ENCODE results near the gene PXDN. TPM values are rescaled to one million over a fixed set of nuclear protein-coding genes. Genes with fewer than 3 reads are reported as not detected.

PXDN gene
- total RNA-seq, 4 donors from 2014 or later: 101 to 169 (median 134) TPM

DNA sequence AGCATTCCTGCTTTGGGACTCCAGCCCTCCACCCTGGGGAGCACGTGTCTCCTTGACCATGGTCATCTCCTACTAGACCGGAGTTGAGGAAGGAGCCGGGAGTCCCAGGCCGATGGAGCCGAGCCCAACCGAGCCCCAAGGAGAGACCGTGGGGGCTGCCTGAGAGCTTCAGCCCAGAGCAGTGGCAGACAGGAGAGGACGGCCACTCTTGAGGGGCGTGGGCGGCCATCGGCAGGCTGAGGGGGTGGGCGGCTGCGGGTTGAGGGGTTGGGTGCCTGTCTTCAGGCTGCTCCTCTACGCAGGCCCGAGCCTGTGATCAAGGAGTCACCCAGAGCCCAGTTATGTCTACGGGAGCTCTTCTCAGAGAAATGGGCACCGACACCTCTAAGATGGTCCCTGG lies 158.7 kb downstream of the PXDN start:
- TF ChIP-seq, protein P1, sequence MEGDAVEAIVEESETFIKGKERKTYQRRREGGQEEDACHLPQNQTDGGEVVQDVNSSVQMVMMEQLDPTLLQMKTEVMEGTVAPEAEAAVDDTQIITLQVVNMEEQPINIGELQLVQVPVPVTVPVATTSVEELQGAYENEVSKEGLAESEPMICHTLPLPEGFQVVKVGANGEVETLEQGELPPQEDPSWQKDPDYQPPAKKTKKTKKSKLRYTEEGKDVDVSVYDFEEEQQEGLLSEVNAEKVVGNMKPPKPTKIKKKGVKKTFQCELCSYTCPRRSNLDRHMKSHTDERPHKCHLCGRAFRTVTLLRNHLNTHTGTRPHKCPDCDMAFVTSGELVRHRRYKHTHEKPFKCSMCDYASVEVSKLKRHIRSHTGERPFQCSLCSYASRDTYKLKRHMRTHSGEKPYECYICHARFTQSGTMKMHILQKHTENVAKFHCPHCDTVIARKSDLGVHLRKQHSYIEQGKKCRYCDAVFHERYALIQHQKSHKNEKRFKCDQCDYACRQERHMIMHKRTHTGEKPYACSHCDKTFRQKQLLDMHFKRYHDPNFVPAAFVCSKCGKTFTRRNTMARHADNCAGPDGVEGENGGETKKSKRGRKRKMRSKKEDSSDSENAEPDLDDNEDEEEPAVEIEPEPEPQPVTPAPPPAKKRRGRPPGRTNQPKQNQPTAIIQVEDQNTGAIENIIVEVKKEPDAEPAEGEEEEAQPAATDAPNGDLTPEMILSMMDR (IDR thresholded peaks at IDR 0.05; ENCODE audit: low read depth): no peak

DNA sequence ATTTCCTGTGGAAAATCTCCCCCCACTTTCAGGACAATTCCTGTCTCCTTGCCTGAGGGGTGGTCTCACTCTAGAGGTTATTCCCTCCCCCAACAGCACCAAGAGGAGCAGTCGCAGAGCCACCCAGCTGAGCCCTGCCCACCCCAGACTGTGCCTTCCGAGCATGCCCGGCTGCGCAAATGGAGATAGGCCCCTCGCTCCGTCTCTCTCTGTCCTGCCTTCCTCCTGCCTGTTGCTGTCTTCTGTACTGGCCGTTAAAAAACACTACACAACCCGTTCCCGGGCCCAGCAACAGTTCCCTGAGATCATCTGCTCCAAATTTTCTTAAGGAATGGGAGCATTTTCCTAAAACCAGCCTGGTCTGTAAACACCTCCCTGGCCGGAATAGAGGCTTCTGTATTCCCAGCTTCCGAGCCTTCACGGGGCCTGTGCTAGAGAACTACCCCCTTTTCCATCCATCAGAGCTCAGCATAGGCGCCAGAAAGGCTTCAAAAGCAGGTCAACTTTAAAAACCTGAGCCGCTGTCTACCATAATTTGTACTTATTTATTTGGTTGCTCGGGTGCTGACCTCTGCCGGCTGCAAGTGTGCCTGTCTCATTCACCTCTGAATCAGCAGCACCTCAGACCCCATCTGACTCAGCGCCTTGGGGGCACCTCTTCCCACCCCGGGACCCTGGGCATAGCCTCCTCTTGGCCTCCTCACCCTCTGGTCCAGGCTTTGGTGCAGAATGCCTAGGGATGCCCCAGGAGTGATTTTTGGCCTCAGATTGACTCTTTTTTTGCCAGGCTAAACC lies 159.4 kb downstream of the PXDN start:
- TF ChIP-seq, protein P1 (IDR thresholded peaks at IDR 0.05; ENCODE audit: low read depth): no peak

- TF ChIP-seq, protein P1 (IDR thresholded peaks at IDR 0.05; ENCODE audit: low read depth): no peak
These were observed 160.2 kb downstream of the PXDN start for GRCh38 chr2:1584051-1584531.

DNA sequence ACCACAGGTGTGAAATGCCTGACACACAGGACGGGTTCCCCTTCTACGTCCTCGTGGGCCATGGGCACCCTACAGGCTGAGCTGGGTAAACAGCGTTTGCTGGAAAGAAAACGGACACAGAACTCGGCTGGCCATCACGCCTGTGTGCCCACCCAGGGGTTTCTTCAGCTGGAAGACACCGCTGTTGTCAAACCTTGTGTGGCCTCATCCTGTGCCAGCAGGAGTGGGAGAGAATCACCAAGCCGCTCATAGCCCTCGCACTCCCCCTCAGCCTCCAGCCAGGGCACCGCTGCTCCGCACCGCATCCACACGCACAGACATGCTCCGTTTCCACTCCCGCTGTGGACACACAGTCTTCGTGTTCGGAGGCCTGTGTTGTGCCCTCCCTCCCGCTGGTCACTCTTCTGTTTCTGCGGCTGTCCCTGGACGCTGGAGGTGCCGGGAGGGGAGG lies 161.4 kb downstream of the PXDN start:
- TF ChIP-seq, protein P1 (IDR thresholded peaks at IDR 0.05; ENCODE audit: low read depth): no peak

DNA sequence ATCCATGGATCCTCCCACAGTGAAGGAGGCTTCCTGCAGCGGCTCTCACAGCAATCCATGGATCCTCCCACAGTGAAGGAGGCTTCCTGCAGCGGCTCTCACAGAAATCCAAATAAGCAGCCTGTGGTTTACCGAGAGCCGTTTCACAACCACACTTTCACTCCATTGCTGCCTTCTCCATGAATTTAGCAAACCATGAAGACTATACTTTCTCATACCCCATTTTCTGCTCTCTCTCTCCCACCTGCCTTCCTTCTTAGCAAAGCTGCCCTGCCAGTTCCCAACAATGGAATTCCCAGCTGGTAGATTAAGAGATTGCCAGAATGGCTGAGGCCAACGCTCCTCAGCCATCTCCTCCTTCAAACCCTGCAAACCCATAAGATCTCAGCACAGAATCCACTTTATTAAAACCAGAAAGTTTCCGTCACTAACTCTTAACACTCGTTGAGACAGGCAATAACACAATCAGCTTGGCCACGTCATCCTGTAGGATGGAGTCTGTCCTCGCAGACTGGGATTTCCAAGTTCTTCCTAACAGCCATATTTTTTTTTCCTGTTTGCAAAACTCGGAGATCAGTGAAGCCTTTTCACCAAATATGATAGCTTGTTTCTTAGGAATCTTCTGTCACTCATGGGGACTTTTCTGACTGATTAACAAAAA lies 162.2 kb downstream of the PXDN start:
- TF ChIP-seq, protein P1 (IDR thresholded peaks at IDR 0.05; ENCODE audit: low read depth): no peak
